GM19438 (cell line): ENCODE measurements around the gene MORF4L2.

Experiments
- ATAC-seq: cut with Tn5 transposase; IDR thresholded peaks from one replicate; pipeline ENCODE4 v1.9.1; 2021; ENCODE audit warnings: low read depth; ENCODE audit not compliant: unreplicated experiment

The MORF4L2 gene

GRCh38 chrX:103686199-103687072, at the start of gene MORF4L2:
TSS of gene MORF4L2 (minus strand) at chrX:103686699. CDS start at chrX:103677027, 9,672 bp downstream.
- peak; percentile 87 for ATAC-seq

GRCh38 chrX:103734125-103734760, 47.7 kb upstream of the MORF4L2 start:
- no peak for ATAC-seq

GRCh38 chrX:103733017-103733416, 46.5 kb upstream of the MORF4L2 start:
- ATAC-seq = no peak

GRCh38 chrX:103730796-103731493, 44.4 kb upstream of the MORF4L2 start:
- ATAC-seq = no peak

GRCh38 chrX:103730147-103730795, 43.8 kb upstream of the MORF4L2 start:
- ATAC-seq = no peak

GRCh38 chrX:103729015-103729414, 42.5 kb upstream of the MORF4L2 start:
- no peak for ATAC-seq

GRCh38 chrX:103727115-103727514, 40.6 kb upstream of the MORF4L2 start:
- ATAC-seq = no peak

GRCh38 chrX:103726477-103726876, 40.0 kb upstream of the MORF4L2 start:
- ATAC-seq = no peak

GRCh38 chrX:103722505-103722904, 36.0 kb upstream of the MORF4L2 start:
- ATAC-seq = no peak

GRCh38 chrX:103718120-103718519, 31.6 kb upstream of the MORF4L2 start:
- ATAC-seq = no peak

GRCh38 chrX:103716962-103717361, 30.5 kb upstream of the MORF4L2 start:
- no peak for ATAC-seq

GRCh38 chrX:103710609-103711008, 24.1 kb upstream of the MORF4L2 start, which contains the start of gene TMEM31:
TSS of gene TMEM31 (plus strand) at chrX:103710909. CDS start at chrX:103712259, 1,350 bp downstream.
- ATAC-seq = no peak

GRCh38 chrX:103704863-103705262, 18.4 kb upstream of the MORF4L2 start:
- ATAC-seq = no peak

- no peak for ATAC-seq
Observed at GRCh38 chrX:103699243-103699642, 12.7 kb upstream of the MORF4L2 start.

- no peak for ATAC-seq
Observed at GRCh38 chrX:103697687-103698086, 11.2 kb upstream of the MORF4L2 start.

- no peak for ATAC-seq
Observed at GRCh38 chrX:103691059-103691458, 4.6 kb upstream of the MORF4L2 start.

GRCh38 chrX:103688946-103689345, 2.4 kb upstream of the MORF4L2 start:
- no peak for ATAC-seq

GRCh38 chrX:103687696-103688201, 1.2 kb upstream of the MORF4L2 start:
- no peak for ATAC-seq

- ATAC-seq = peak; percentile 60
Observed at GRCh38 chrX:103687073-103687695, 685 bp upstream of the MORF4L2 start.

GRCh38 chrX:103685396-103685795, 1.1 kb downstream of the MORF4L2 start:
- ATAC-seq = no peak
